ENCODE measurements around the gene STK4.
"Not testable (repeated sequence)": the region's sequence is repeated elsewhere in the genome, so short reads cannot be mapped to it uniquely, and the experiment has no call there.

Gene STK4

GRCh38 chr20:45020236-45020886 lies 54.0 kb downstream of the STK4 start:
- Mint-ChIP-seq H3K4me1 (peaks cover 55% of the 10 kb centered on the region), H3K36me3 (peaks cover 100% of the 10 kb centered on the region), H3K27ac (peak overlapping the region; percentile 1), H3K9me3 (no peaks in the 10 kb centered on the region), H3K4me3 (no peak overlapping the region)
- DNase-seq (ENCODE audit: low spot score in 2 of 2) (no peak), ATAC-seq (no peak)

DNA sequence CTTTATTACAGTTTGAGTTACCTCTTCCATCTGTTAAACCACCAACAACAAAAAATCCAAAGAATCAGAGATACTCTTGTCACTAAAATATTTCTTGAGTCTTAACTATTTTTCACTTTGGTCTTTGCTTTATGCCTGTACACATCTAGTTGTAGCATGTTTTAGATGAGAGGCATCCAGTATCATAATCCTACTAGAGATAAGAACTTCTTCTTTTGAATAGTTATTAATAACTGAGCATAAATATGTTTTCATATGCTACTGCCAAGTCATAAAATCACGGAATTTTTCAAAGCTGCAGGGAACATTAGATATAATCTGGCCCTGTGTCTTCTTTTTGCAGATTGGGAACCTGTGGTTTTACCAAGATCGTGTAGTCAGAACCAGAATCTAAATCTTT lies 55.3 kb downstream of the STK4 start:
- peaks cover 100% of the 10 kb centered on the region for H3K36me3 Mint-ChIP-seq
- H3K4me1 Mint-ChIP-seq = peaks cover 52% of the 10 kb centered on the region
- no peak for ATAC-seq
- H3K4me3 Mint-ChIP-seq = no peak overlapping the region
- no peaks in the 10 kb centered on the region for H3K9me3 Mint-ChIP-seq
- no peak for DNase-seq (ENCODE audit: low spot score in 2 of 2)
- no peak overlapping the region for H3K27ac Mint-ChIP-seq

- peak; percentile 82 for ATAC-seq
- H3K27ac Mint-ChIP-seq = peak overlapping the region; percentile 6
- not testable (repeated sequence) for H3K4me3 Mint-ChIP-seq; H3K9me3 Mint-ChIP-seq; DNase-seq (ENCODE audit: low spot score in 2 of 2)
- H3K36me3 Mint-ChIP-seq = peaks cover 100% of the 10 kb centered on the region
- peaks cover 46% of the 10 kb centered on the region for H3K4me1 Mint-ChIP-seq
Observed at GRCh38 chr20:45023140-45023539, 56.8 kb downstream of the STK4 start.

- DNase-seq (ENCODE audit: low spot score in 2 of 2) (no peak), ATAC-seq (peak; percentile 83)
- peaks cover 58% of the 10 kb centered on the region for H3K4me1 Mint-ChIP-seq
Observed at GRCh38 chr20:45028424-45029136, 62.3 kb downstream of the STK4 start.

GRCh38 chr20:45029884-45030283 lies 63.6 kb downstream of the STK4 start:
- no peak for DNase-seq (ENCODE audit: low spot score in 2 of 2)
- H3K4me3 Mint-ChIP-seq = no peak overlapping the region
- H3K36me3 Mint-ChIP-seq = peaks cover 99% of the 10 kb centered on the region
- peak overlapping the region; percentile 50 for H3K27ac Mint-ChIP-seq
- H3K4me1 Mint-ChIP-seq = peaks cover 66% of the 10 kb centered on the region
- H3K9me3 Mint-ChIP-seq = no peaks in the 10 kb centered on the region
- peak; percentile 85 for ATAC-seq

More at GRCh38 chr20:45028424-45029136, 62.3 kb downstream of the STK4 start:
- peak overlapping the region; percentile 44 for H3K4me3 Mint-ChIP-seq
- no peaks in the 10 kb centered on the region for H3K9me3 Mint-ChIP-seq
- H3K27ac Mint-ChIP-seq = peak overlapping the region; percentile 80
- peaks cover 100% of the 10 kb centered on the region for H3K36me3 Mint-ChIP-seq

- no peak for DNase-seq (ENCODE audit: low spot score in 2 of 2)
- ATAC-seq = no peak
- H3K4me3 Mint-ChIP-seq = no peak overlapping the region
- peaks cover 76% of the 10 kb centered on the region for H3K4me1 Mint-ChIP-seq
- H3K36me3 Mint-ChIP-seq = peaks cover 96% of the 10 kb centered on the region
- H3K27ac Mint-ChIP-seq = no peak overlapping the region
- H3K9me3 Mint-ChIP-seq = no peaks in the 10 kb centered on the region
Observed at GRCh38 chr20:45032276-45032675, 66.0 kb downstream of the STK4 start.

DNA sequence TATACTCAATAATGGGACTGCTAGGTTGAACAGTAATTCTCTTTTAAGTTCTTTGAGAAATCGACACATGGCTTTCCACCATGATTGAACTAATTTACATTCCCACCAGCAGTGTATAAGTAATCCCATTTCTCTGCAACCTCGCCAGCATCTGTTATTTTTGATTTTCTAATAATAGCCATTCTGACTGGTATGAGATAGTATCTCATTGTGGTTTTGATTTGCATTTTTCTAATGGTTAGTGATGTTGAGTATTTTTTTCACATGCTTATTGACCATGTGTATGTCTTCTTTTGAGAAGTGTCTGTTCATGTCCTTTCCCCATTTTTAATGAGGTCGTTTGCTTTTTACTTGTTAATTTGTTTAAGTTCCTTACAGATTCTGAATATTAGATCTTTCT lies 66.5 kb downstream of the STK4 start:
- Mint-ChIP-seq H3K9me3 (no peaks in the 10 kb centered on the region), H3K4me3 (no peak overlapping the region), H3K4me1 (peaks cover 72% of the 10 kb centered on the region)

GRCh38 chr20:45034436-45034835 lies 68.1 kb downstream of the STK4 start:
- H3K4me1 Mint-ChIP-seq = peaks cover 61% of the 10 kb centered on the region
- no peak for DNase-seq (ENCODE audit: low spot score in 2 of 2)
- peaks cover 80% of the 10 kb centered on the region for H3K36me3 Mint-ChIP-seq
- H3K27ac Mint-ChIP-seq = peak overlapping the region; percentile 52
- no peaks in the 10 kb centered on the region for H3K9me3 Mint-ChIP-seq
- no peak for ATAC-seq
- H3K4me3 Mint-ChIP-seq = no peak overlapping the region

More for the DNA sequence above, 66.5 kb downstream of the STK4 start:
- H3K27ac Mint-ChIP-seq = no peak overlapping the region
- peaks cover 91% of the 10 kb centered on the region for H3K36me3 Mint-ChIP-seq
- DNase-seq (ENCODE audit: low spot score in 2 of 2) = no peak
- ATAC-seq = no peak

DNA sequence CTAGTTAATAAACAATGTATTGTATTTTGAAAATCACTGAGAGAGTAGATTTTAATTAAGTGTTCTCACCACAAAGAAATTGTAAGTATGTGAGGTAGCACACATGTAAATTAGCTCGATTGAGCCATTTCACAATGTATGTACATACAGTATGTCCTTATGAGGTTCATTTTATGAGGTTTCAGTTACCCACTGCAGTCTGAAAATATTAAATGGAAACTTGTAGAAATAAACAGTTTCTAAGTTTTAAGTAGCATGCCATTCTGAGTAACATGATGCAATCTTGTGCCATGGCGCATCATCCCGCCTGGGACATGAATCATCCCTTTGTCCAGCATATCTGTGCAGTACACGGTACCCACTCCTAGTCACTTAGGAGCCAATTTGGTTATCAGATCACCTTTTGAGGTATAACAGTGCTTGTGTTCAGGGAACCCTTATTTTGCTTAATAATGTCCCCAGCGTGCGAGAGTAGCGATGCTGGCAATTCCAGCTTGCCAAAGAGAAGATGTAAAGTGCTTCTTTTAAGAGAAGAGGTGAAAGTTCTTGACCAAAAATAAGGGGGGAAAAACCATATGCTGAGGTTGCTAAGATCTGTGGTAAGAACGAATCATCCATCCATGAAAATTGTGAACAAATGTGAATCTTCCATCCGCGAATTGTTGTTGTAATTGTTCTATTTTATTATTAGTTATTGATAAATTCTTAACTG lies 69.9 kb downstream of the STK4 start:
- Mint-ChIP-seq H3K4me3 (no peak overlapping the region), H3K4me1 (peaks cover 69% of the 10 kb centered on the region), H3K36me3 (peaks cover 78% of the 10 kb centered on the region), H3K27ac (peak overlapping the region; percentile 46), H3K9me3 (no peaks in the 10 kb centered on the region)
- DNase-seq (ENCODE audit: low spot score in 2 of 2) (no peak), ATAC-seq (peak; percentile 87)

DNA sequence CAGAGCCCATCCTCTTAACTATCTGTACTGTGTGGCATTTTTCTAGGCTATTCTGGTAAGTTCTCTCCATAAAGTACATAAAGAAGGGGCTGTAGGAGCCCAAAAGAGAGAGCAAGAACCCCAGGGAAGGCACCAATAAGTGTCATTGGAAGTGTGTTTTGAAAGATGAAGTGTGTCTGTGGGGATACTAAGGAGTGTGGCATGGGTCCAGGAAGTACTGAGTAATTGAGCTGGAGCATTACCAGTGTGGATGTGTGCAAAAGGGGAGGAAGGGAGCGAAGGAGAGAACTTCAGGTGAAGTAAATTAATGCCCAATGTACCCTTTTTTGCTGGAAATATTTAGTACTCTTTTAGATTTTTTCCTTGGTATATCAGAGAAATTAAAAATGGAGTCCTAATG lies 70.7 kb downstream of the STK4 start:
- DNase-seq (ENCODE audit: low spot score in 2 of 2) = no peak
- H3K4me3 Mint-ChIP-seq = no peak overlapping the region
- ATAC-seq = no peak
- peaks cover 78% of the 10 kb centered on the region for H3K36me3 Mint-ChIP-seq
- peaks cover 73% of the 10 kb centered on the region for H3K4me1 Mint-ChIP-seq
- H3K9me3 Mint-ChIP-seq = no peaks in the 10 kb centered on the region
- peak overlapping the region; percentile 46 for H3K27ac Mint-ChIP-seq

DNA sequence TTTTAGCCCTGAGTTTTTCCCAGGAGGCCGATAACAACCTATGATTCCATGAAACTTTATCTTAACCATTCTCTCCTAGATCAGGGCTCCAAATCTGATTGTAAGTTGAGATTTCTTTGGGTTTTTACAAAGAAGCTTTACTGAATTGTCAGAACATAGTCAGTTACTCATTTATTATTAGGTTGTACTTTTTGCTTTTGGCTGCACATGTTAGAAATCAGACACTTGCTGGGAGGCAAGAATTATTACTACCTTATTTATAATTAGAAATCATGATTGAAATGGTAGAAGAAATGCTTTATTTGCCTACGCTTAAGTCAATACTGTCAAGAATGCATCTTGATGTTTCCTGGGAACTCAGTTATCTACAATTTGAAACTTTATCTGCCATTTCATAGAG lies 71.3 kb downstream of the STK4 start:
- ATAC-seq (no peak), DNase-seq (ENCODE audit: low spot score in 2 of 2) (no peak)
- H3K27ac Mint-ChIP-seq = peak overlapping the region; percentile 46
- no peaks in the 10 kb centered on the region for H3K9me3 Mint-ChIP-seq
- peaks cover 78% of the 10 kb centered on the region for H3K36me3 Mint-ChIP-seq
- H3K4me3 Mint-ChIP-seq = no peak overlapping the region
- peaks cover 73% of the 10 kb centered on the region for H3K4me1 Mint-ChIP-seq

DNA sequence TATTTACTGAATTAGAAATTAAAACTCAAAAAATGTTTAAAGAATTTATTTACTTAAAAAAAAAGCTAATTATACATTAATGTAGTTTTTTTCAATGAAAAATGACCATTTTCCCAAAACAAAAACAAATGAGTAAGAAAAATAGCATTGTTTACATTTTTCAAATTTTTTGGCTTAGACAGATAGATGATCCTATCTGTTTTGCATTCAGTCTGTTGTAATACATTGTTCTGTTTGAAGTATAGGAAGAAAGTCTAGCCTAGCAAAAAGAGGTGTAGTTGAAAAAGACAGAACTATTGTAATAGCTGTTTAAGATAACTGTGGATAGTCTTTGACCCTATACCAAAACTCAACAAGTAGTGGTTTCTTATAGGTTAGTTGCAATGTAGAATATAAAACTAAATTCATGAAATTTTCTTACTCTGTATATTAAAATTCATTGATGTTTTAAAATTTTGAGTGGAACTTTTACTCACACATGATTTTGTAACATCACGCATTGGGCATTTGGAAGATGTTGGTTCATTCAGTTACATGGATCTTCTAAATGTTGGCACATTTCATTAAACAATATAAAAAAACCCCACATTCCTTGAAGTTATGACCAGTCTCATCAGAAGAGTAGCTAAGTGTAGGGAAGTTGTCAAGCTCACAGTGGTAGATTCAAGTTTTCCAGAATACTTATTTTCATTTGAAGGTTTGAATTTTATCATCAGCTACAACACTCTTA lies 72.6 kb downstream of the STK4 start:
- peaks cover 79% of the 10 kb centered on the region for H3K36me3 Mint-ChIP-seq
- peak overlapping the region; percentile 79 for H3K27ac Mint-ChIP-seq
- H3K4me1 Mint-ChIP-seq = peaks cover 75% of the 10 kb centered on the region
- DNase-seq (ENCODE audit: low spot score in 2 of 2) (no peak), ATAC-seq (no peak)
- no peaks in the 10 kb centered on the region for H3K9me3 Mint-ChIP-seq
- no peak overlapping the region for H3K4me3 Mint-ChIP-seq

DNA sequence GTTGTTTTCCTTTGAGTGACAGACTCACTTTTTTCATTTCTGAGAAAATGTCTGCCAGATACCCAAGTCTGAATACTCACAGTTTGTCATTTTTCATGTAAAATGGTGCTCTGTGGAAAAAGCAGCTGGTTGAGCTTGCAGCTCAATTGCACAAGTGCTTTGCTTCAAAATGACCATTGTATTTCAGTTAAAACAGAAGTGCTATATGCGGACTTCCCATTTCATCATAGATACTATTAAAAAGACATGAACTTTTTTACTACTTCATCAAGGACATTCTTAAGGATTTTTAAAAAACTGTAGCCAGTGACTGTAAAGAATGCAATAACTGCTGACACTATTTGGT lies 73.1 kb downstream of the STK4 start:
- no peaks in the 10 kb centered on the region for H3K9me3 Mint-ChIP-seq
- peak overlapping the region; percentile 79 for H3K27ac Mint-ChIP-seq
- DNase-seq (ENCODE audit: low spot score in 2 of 2) (no peak), ATAC-seq (no peak)
- H3K36me3 Mint-ChIP-seq = peaks cover 79% of the 10 kb centered on the region
- H3K4me3 Mint-ChIP-seq = no peak overlapping the region
- peaks cover 76% of the 10 kb centered on the region for H3K4me1 Mint-ChIP-seq

DNA sequence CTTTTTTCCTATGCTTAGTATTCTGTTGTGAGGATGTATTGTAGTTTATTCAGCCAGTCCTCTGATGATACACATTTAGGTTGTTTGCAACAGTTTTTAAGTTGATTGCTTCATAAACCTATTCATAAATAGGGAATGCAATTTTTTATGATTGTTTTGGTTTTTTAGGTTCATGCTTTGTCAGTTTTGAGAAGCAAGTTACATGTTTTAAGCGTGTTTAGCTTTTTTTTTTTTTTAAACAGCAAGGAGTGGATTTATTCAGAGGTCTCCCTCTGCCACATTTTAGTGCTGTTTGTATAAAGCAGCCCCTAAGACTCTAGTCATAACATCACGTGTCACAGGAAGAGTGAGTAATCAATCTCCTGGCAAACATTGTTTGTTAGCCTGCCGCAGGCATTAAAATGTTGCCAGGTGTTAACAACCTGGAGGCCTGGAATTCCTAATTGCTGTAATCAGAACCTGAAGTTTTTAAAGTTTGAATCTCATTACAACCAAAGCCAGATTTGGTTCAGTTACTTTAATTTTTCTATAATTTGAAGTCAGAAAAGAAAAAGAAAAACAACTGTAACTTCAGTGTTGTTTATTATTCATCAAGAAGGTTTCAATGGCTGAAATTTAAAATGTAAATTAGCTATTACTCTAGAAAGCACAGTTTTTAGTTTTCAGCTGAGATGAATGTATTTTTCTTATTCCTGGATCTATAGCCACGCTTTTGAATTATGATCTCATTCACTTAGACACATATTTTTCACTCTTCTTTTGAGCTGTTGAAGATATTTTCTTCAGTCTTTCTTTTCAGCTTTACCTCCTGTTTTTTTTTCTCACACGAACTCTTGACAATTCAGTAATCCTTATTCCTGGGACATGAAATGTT lies 75.4 kb downstream of the STK4 start:
- Mint-ChIP-seq H3K4me1 (peaks cover 57% of the 10 kb centered on the region), H3K9me3 (no peaks in the 10 kb centered on the region), H3K36me3 (peaks cover 79% of the 10 kb centered on the region), H3K4me3 (peak overlapping the region; percentile 18), H3K27ac (peak overlapping the region; percentile 79)
- peak; percentile 90 for ATAC-seq
- DNase-seq (ENCODE audit: low spot score in 2 of 2) = no peak

Measured in stimulated activated effector memory CD8-positive, alpha-beta T cell treated with anti-CD3 and anti-CD28 coated beads, Interleukin-12 subunit alpha, Interleukin-12 subunit beta, amount 100 ng/mL, for 72 hours (primary cell).